GM12878 (cell line): ENCODE data around the gene NAA38. TPM values are rescaled to one million over a fixed set of nuclear protein-coding genes. Genes with fewer than 3 reads are reported as not detected.

Experiments used
- ATAC-seq: fragments of 200-7000 bp; cut with Tn5 transposase; 3 replicates; pipeline ENCODE4 v1.9.1; 2020; ENCODE audit warnings: mild to moderate bottlenecking, moderate library complexity
- BruUV-seq: library from RNA; stranded (reverse); fragments of 400-500 nt; replicated peaks from 2 replicates; lab custom pipeline; 2021; lab: Mats Ljungman, UMichigan
- CTCF ChIA-PET: fragments of 300-600 bp; sonication (Branson Sonifier 250); formaldehyde crosslinking; extraction: SDS; loops from one replicate; lab custom pipeline; 2021; ENCODE audit warnings: inconsistent platforms; lab: Yijun Ruan, JAX
- POLR2A ChIA-PET: fragments of 350-600 bp; formaldehyde crosslinking; extraction: SDS; loops from one replicate; lab custom pipeline; 2021; ENCODE audit warnings: inconsistent platforms; lab: Charles Lee
- RAD21 ChIA-PET: fragments of 300-600 bp; sonication (Branson Sonifier 250); formaldehyde crosslinking; loops from one replicate; lab custom pipeline; 2023; ENCODE audit warnings: antibody characterized with exemption; ENCODE audit not compliant: unreplicated experiment; lab: Charles Lee
- SMC1A ChIA-PET: fragments of 300-600 bp; sonication (Branson Sonifier 250); formaldehyde crosslinking; loops from one replicate; lab custom pipeline; 2023; ENCODE audit not compliant: unreplicated experiment, uncharacterized antibody; lab: Charles Lee
- DNase-seq: peaks from one replicate; pipeline ENCODE4 v3.0.0-alpha.2; 2011; ENCODE audit warnings: low read depth, low spot score
- FAIRE-seq: peaks from 3 replicates; lab custom pipeline; 2011; peaks lifted over from hg19 to GRCh38; lab: Jason Lieb, UNC
- H2AFZ ChIP-seq: 2 replicates; pipeline ENCODE4 v1.6.0; 2011; ENCODE audit warnings: low read depth, low read length, control low read depth; ENCODE audit not compliant: control insufficient read depth
- H3K27ac ChIP-seq: 2 replicates; pipeline ENCODE4 v1.5.1; 2011; ENCODE audit warnings: control low read depth; ENCODE audit not compliant: control insufficient read depth, insufficient read depth
- H3K27me3 ChIP-seq, 2 experiments: replicated peaks in 1 of 2; 2 replicates each; pipeline versions ENCODE4 v1.6.0 to v1.6.1; 2011; ENCODE audit warnings: low read length in 1 of 2; ENCODE audit not compliant: control insufficient read depth in 2 of 2, insufficient read depth in 2 of 2
- H3K36me3 ChIP-seq, 2 experiments: 2 replicates each; pipeline ENCODE4 v1.5.1; 2011; ENCODE audit warnings: low read length in 1 of 2; ENCODE audit not compliant: control insufficient read depth in 2 of 2, insufficient read depth in 2 of 2
- H3K4me1 ChIP-seq: 2 replicates; pipeline ENCODE4 v1.6.1; 2011; ENCODE audit warnings: mild to moderate bottlenecking, low read length, moderate library complexity, mixed read lengths; ENCODE audit not compliant: control insufficient read depth, insufficient read depth
- H3K4me2 ChIP-seq: 2 replicates; pipeline ENCODE4 v1.6.0; 2011; ENCODE audit warnings: control low read depth; ENCODE audit not compliant: control insufficient read depth, insufficient read depth
- H3K4me3 ChIP-seq: fragments of 200-600 bp; sonication (generic); 2 replicates; pipeline ENCODE4 v1.5.1; 2016
- H3K79me2 ChIP-seq: 2 replicates; pipeline ENCODE4 v1.6.0; 2011; ENCODE audit warnings: low read length; ENCODE audit not compliant: control insufficient read depth, insufficient read depth
- H3K9ac ChIP-seq: 2 replicates; pipeline ENCODE4 v1.8.0; 2011; ENCODE audit warnings: low read length, control low read depth, mixed read lengths; ENCODE audit not compliant: control insufficient read depth, insufficient read depth
- H3K9me3 ChIP-seq: replicated peaks from 3 replicates; pipeline ENCODE4 v1.5.1; 2011; ENCODE audit warnings: mild to moderate bottlenecking, low read length; ENCODE audit not compliant: control insufficient read depth, insufficient read depth
- H4K20me1 ChIP-seq: 2 replicates; pipeline ENCODE4 v1.6.0; 2011; ENCODE audit not compliant: control insufficient read depth, insufficient read depth
- DPF2 ChIP-seq: fragments of 450-650 bp; IDR thresholded peaks from 2 replicates; pipeline ENCODE4 v1.6.1; 2017; ENCODE audit warnings: mild to moderate bottlenecking
- WGBS: methylation state at CpG from one replicate; pipeline ENCODE4 v1.1.6; 2016; ENCODE audit warnings: low lambda C conversion rate; ENCODE audit not compliant: insufficient replicate concordance, insufficient coverage; ENCODE audit errors: missing lambda C conversion rate; 5-methylcytosine and 5-hydroxymethylcytosine counted together
- in situ Hi-C: fragments of 300-500 bp; cut with MboI; formaldehyde crosslinking; loops from 9 replicates; pipeline ENCODE4 v1.14.3; 2018; ENCODE audit warnings: mixed read lengths
- intact Hi-C: fragments of 100-400 bp; cut with micrococcal nuclease; formaldehyde crosslinking; loops from one replicate; pipeline ENCODE4 v1.14.2; 2022; ENCODE audit not compliant: unreplicated experiment
- polyA plus RNA-seq, 11 experiments: library from polyadenylated mRNA; depleted of rRNA in 4 of 11; unstranded in 6 of 11; stranded (reverse) in 5 of 11; fragments of >200 nt; fragmentation: Nextera tagmentation in 4 of 11; fragmentation: Illumina TruSeq in 1 of 11; extraction: Ambion mirVana in 4 of 11; extraction: Trizol in 1 of 11; gene quantifications; 1 replicate in 1 of 11; 2 replicates in 10 of 11; pipeline versions ENCODE4 v1.2.1 to v1.2.3, GENCODE V29; 2011 to 2016; ENCODE audit warnings: inconsistent platforms in 2 of 11, missing spikeins in 2 of 11, low read depth in 1 of 11
- total RNA-seq, 4 experiments: library from RNA; depleted of rRNA in 3 of 4; stranded (reverse); fragments of >200 nt in 3 of 4; fragmentation: Illumina TruSeq in 1 of 4; extraction: Trizol in 1 of 4; gene quantifications; 2 replicates each; pipeline versions ENCODE4 v1.2.1 to v1.2.3, GENCODE V29; 2013 to 2021

NAA38 gene
- total and polyA plus RNA-seq, 10 of the 15 experiments (the other 5 are each of a cell fraction or from before 2014, with no cell fraction given) = 31.5 to 337 (median 215) TPM

GRCh38 chr17:7845359-7846062 lies 11.8 kb downstream of the NAA38 start:
- Histone ChIP-seq H3K9ac (peak overlapping the region; percentile 96), H2AFZ (no peak overlapping the region), H3K9me3 (no peaks in the 10 kb centered on the region), H3K4me3 (peak overlapping the region; percentile 92), H3K36me3 (peaks cover 0 to 21% of the 10 kb centered on the region in 2 experiments; a peak in 3 of 4 replicates), H3K4me1 (peaks cover 20% of the 10 kb centered on the region), H3K79me2 (peaks cover 37% of the 10 kb centered on the region), H3K4me2 (peak overlapping the region; percentile 100), H4K20me1 (no peaks in the 10 kb centered on the region; the same call in 1 of the 2 replicates), H3K27ac (peak overlapping the region; percentile 95; the same call in 1 of the 2 replicates), H3K27me3 (no peaks in the 10 kb centered on the region)
- TF ChIP-seq DPF2 = no peak
- ChIA-PET SMC1A (interaction anchor here (0.9 to 1.8 kb wide), 3 partner anchors 11 to 274 kb away, joined by 3 to 22 read pairs (median 4); partner anchors contain the start of gene KDM6B), CTCF (interaction anchor here (0.6 to 5.7 kb wide), 8 partner anchors 11 to 273 kb away, joined by 3 to 57 read pairs (median 4); partner anchors contain the start of genes CYB5D1, KDM6B, NAA38 and TP53), RAD21 (interaction anchor here (0.6 to 3.7 kb wide), 9 partner anchors 11 to 144 kb away, joined by 3 to 36 read pairs (median 4); partner anchors contain the start of genes KDM6B and NAA38), POLR2A (interaction anchor here (0.9 to 4.1 kb wide), 5 partner anchors 11 to 160 kb away, joined by 3 to 49 read pairs (median 3); partner anchors contain the start of gene KDM6B)
- intact Hi-C loops = no loop called here
- 64% methylated on average over 15 of the region's 15 CpGs for WGBS
- FAIRE-seq (no peak), DNase-seq (no peak), ATAC-seq (no peak)
- BruUV-seq = no TSS peak
- in situ Hi-C loops = no loop called here
